C4-2B (cell line): ENCODE measurements around the gene USE1.

Experiments used
- H3K27ac ChIP-seq: fragments of 450-650 bp; 2 replicates; pipeline ENCODE4 v1.5.1; 2017
- CTCF ChIP-seq: fragments of 450-650 bp; conservative IDR thresholded peaks from 2 replicates; pipeline ENCODE4 v1.5.1; 2017; ENCODE audit warnings: mild to moderate bottlenecking
- ZFX ChIP-seq: fragments of 450-650 bp; IDR thresholded peaks from 2 replicates; pipeline ENCODE4 v1.6.1; 2017

Gene USE1

GRCh38 chr19:17259118-17259780 is 44.1 kb downstream of the USE1 start:
- no peak overlapping the region for H3K27ac ChIP-seq
- TF ChIP-seq ZFX (no peak), CTCF (no peak)

GRCh38 chr19:17259934-17260333 is 44.8 kb downstream of the USE1 start:
- TF ChIP-seq CTCF (no peak), ZFX (no peak)
- H3K27ac ChIP-seq, result no peak overlapping the region

- TF ChIP-seq CTCF, result peak; percentile 99
- no peak for TF ChIP-seq ZFX
- no peak overlapping the region for H3K27ac ChIP-seq
These were observed 45.7 kb downstream of the USE1 start for GRCh38 chr19:17260842-17261325.

- TF ChIP-seq CTCF (no peak), ZFX (no peak)
- H3K27ac ChIP-seq, result no peak overlapping the region
These were observed 47.4 kb downstream of the USE1 start for GRCh38 chr19:17262557-17262956.

- no peak for TF ChIP-seq CTCF
- TF ChIP-seq ZFX, result no peak
- H3K27ac ChIP-seq, result no peak overlapping the region
These were observed 48.8 kb downstream of the USE1 start for GRCh38 chr19:17263712-17264640.

- no peak for TF ChIP-seq CTCF
- no peak within 1 kb of the TSS for H3K27ac ChIP-seq
These were observed 49.5 kb downstream of the USE1 start, which contains the start of gene USHBP1 for GRCh38 chr19:17264641-17264979. TSS of gene USHBP1 (minus strand) at chr19:17264745. CDS start at chr19:17264299, 446 bp downstream.

- H3K27ac ChIP-seq, result no peak overlapping the region
- TF ChIP-seq CTCF (no peak), ZFX (no peak)
These were observed 50.9 kb downstream of the USE1 start for GRCh38 chr19:17266026-17266425.
